LNCaP clone FGC (cell line): ENCODE measurements around the gene SERPINI1.

Experiments
- DNase-seq: peaks from one replicate; pipeline ENCODE4 v3.0.0-alpha.2; 2011; ENCODE audit warnings: low read depth
- H3K4me3 ChIP-seq: 2 replicates; pipeline ENCODE4 v1.5.1; 2011; ENCODE audit warnings: mild to moderate bottlenecking, low read depth, low read length, control low read depth
- CTCF ChIP-seq: IDR thresholded peaks from 2 replicates; pipeline ENCODE4 v1.5.1; 2012; ENCODE audit warnings: mild to moderate bottlenecking; ENCODE audit not compliant: control insufficient read depth, insufficient read depth; ENCODE audit errors: extremely low read depth

The SERPINI1 gene

DNA sequence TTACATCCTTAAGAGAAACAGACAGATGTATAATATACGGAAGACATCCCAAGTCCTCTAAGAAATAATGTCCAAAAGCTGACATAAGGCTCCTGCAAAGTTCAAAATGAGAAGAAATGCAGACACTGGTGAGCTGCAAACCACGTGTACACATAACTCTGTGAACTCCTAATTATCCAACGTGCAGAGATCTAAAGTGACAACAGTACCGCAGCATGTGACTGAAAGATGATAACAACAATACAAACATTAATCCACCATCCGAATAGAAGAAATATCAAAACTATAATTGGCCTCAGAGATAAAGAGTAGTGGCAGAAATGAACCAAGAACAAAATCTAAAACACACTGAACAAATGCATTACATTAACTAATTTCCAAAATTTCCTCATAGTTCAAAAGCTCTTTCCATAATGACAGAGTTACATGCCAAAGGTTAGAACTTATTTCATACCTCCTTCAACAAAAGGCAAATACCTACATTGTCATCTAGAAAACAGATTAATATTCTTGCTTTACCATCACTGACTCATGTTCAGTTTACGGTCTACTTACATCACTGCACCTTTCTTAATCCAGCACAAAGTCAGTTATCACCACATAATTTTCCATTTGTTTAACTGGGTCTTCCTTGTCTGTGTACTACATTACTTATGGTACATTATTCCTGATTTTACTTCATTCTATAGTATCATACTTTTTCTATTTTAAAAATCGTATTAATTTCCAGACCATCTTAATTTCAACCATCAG is 3.0 kb upstream of the SERPINI1 start:
- TF ChIP-seq CTCF = no peak
- no peak overlapping the region for H3K4me3 ChIP-seq
- DNase-seq = no peak

- DNase-seq = no peak
- TF ChIP-seq CTCF = no peak
- H3K4me3 ChIP-seq = peak overlapping the region; percentile 82
Observed at GRCh38 chr3:167733961-167734497, 1.5 kb upstream of the SERPINI1 start.

DNA sequence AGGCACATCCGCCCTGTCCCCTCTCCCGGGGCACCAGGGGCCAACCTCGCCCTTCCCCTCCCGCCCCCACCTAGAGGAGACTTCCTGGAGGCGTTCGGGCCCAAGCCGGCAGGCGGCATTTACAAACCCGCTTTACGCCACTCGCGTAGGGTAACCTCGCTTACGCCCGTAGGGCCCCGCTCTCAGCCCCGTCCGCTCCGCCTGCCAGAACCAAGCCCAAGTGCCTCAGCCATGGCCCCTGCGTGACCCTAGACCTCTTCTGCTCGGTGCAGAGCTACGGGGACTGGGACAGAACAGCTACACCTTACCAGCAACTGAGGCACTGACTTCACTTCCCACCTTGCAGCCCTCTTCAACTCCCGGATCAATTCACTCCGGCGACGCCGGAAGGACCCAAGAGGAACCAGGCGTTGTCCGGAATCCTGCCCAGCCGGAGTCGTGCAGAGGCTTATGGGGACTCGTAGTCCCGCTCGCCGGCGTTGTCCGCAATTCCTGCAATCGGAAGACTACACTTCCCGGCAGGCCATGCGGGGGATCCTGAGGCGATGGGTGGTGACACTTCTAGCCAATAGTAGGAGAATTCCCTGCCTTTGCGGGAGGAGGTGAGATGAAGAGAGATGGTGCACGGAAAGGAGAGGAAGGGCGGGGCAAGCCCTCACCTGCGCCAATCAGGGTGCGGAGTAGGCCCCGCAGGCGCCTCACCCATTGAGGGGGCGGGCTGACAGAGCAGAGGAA is 856 bp upstream of the SERPINI1 start, which contains the start of gene PDCD10:
TSS of gene PDCD10 (minus strand) at position 395 of the 735 bp plus-strand sequence. CDS start 14,735 bp downstream, outside the sequence.
- peak; percentile 99 for DNase-seq
- H3K4me3 ChIP-seq = peak within 1 kb of the TSS; percentile 82
- TF ChIP-seq CTCF = no peak

DNA sequence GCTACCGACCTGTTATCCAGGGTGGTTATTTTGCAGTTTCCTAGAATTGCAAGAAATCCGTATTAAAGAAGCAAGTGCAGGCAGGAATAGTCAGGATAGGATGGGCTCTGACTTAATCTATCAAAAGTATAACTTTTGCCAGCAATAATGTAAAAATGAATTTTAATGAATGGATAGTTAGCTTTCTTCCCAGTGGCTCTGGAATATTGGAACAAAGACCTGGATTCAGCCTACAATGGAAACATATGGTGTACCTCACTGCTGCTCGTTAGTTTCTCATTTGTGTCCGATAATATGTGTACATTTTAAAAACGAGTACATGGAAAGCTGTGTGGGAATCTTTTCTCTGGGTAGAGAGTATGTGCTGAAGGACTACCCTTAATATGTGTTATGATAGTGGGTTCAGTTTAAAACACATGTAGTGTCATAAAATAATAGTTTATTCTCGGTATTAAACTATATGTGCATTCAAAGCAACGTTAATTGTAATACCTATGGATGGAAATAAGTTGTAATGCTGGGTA is 805 bp downstream of the SERPINI1 start:
- peak overlapping the region; percentile 82 for H3K4me3 ChIP-seq
- no peak for TF ChIP-seq CTCF
- no peak for DNase-seq

DNA sequence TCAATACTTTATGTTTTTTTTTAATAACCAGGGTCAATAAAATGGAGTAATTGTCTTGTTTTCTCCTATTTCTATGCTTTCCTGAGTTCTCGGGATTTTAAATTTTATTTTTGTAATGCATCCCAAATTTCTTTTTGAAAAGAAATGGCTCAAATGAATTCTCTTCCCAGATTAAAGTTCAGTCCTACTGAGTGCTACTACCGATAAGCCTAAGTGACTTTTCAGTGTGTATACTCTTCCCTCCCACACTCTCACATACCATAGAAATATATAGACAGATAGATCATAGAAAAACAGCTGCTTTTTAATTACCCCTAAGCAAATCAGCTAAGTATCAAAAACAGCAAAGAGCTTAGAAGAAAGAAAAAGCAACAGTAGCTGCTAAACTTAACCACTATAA is 1.5 kb downstream of the SERPINI1 start:
- no peak for TF ChIP-seq CTCF
- peak overlapping the region; percentile 82; the same call in 1 of the 2 replicates for H3K4me3 ChIP-seq
- DNase-seq = no peak

GRCh38 chr3:167738037-167738436 is 2.5 kb downstream of the SERPINI1 start:
- no peak overlapping the region for H3K4me3 ChIP-seq
- TF ChIP-seq CTCF = no peak
- no peak for DNase-seq
